NCI-H446 (cell line): ENCODE data around the gene C7.
A peak's percentile ranks its signal among the peaks of the same experiment; 100 is the strongest.
"Not testable (repeated sequence)": the region's sequence is repeated elsewhere in the genome, so short reads cannot be mapped to it uniquely, and the experiment has no call there.

ENCODE experiments used
- DNase-seq, 2 experiments: peaks; one replicate each; lab custom pipeline; 2025; lab: John Stamatoyannopoulos, UW

The C7 gene

DNA sequence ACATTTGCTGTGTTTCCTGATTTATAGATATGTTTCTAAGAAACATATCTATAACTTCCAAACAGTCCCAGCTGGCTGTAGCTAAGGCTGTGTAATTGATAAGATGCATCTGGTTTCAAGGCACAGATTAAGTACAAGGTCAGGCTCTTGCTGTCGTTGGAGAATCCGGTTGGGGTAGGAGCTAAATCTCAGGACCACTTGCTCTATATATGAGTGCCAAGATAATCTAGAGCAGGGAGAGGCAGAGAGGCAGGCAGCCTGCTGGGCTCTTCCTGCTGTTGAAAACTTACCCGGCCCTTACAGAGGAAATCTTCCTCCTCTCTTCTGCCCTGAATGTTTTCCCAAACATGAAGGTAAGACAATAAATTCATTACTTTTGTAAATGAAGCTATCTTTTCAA is at the start of gene C7:
Gene C7 (plus strand): TSS at position 234 of the 400 bp plus-strand sequence. CDS start 114 bp downstream, at position 348.
- no peak for DNase-seq

- DNase-seq = no peak
Observed at GRCh38 chr5:40860711-40861110, 48.6 kb upstream of the C7 start.

DNA sequence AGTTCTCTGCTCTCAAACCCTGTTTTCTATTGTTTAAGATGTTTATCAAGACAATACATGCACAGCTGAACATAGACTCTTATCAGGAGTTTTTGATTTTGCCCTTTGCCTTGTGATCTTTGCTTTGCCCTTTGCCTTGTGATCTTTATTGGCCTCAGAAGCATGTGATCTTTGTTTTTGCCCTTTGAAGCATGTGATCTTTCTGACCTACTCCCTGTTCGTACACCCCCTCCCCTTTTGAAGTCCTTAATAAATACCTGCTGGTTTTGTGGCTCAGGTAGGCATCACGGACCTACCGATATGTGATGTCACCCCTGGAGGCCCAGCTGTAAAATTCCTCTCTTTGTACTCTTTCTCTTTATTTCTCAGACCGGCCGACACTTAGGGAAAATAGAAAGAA is 44.3 kb upstream of the C7 start:
- not testable (repeated sequence) for DNase-seq

DNA sequence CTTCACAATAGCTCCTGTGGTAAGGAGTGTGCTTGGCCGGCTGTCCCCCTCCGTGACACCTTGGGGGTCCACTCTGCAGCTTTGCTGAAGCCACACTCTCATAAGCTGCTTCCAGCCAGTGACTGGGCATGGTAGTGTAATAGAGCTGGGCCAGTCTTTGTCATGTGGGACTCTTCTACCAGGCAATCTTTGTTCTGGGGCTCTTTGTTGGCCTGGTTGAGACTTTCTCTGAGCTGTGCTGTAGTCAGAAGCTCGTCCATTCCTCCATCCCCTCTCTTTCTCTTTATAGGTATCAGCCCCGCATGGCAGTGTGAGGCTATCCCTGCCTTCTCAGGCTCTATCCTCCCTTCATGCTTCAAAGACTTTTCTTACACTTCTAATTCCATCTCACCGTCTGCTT is 42.5 kb upstream of the C7 start:
- DNase-seq = no peak

- DNase-seq = no peak
Observed at GRCh38 chr5:40869384-40869783, 39.9 kb upstream of the C7 start.

GRCh38 chr5:40871177-40871576 is 38.1 kb upstream of the C7 start:
- no peak for DNase-seq

- not testable (repeated sequence) for DNase-seq
Observed at GRCh38 chr5:40872253-40872652, 37.0 kb upstream of the C7 start.

GRCh38 chr5:40873286-40873880 is 35.9 kb upstream of the C7 start:
- DNase-seq = no peak

- no peak for DNase-seq
Observed at GRCh38 chr5:40875958-40876357, 33.3 kb upstream of the C7 start.

DNA sequence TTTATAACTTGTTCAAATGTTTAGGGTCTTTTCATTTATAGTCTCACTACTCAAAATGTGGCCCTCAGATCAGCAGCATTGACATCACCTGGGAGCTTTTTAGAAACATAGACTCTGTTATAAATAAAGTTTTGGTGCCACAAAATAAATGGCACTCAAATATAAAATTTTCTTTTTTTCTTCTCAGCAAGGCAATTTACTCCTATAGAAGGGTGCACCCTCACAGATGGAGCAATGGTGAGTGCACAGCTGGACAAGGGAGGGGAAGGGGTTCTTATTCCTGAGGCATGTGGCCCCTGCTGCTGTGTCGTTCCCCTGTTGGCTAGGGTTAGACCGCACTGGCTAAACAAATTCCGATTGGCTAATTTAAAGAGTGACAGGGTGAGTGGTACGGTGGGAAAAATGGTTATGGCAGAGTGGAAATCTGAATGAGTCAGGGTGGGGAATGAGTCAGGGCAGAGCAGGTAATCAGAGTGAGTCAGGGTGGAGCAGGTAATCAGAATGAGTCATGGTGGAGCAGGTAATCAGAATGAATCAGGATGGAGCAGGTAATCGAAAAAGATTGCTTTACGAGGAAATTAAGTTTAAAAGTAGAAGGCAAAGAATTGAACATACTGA is 31.8 kb upstream of the C7 start:
- DNase-seq = no peak

DNA sequence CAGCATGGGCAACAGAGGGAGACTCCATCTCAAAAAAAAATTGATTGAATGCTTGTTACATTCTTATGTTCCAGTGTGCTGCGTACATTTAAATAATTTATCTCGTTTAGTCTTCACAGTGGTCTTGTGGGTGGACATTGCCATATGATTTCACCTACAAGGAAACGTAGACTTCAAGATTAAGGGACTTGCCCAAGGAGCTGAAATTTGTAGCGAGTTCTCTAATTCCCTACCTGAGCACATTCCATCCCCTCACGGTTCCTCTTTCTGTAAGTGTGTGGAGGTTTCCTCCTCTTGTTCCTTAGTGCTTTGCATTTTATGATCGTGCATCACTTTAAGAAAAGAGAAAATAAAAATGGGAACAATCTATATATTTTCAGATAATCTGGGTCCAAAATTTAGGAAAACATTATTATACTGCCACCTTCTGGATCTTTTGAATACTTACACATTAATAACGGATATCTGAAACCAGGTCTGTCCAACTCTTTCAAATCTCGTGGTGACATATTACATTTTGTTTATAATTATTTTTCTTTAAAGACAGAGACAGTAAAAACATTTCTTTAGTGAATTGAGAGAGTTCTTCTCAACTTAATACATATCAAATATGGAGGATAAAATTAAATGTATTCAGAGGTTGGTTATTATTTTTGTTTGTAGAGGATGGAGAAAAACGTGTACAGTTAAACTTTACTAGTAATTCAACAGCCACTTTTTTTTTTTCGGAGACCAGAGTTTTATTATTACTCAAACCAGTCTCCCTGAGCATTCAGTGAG is 29.9 kb upstream of the C7 start:
- peak; percentile 9 to 68 for DNase-seq

- DNase-seq = no peak
Observed at GRCh38 chr5:40882291-40882690, 27.0 kb upstream of the C7 start.

DNA sequence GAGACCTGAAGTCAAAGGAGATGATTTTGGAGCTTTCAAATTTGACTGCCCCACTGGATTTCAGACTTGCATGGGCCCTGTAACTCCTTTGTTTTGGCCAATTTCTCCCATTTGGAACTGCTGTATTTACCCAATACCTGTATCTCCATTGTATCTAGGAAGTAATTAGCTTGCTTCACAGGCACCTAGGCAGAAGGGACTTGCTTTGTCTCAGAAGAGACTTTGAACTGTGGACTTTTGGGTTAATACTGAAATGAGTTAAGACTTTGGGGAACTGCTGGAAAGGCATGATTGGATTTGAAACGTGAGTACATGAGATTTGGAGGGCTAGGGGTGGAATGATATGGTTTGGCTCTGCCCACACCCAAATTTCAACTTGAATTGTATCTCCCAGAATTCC is 26.2 kb upstream of the C7 start:
- not testable (repeated sequence) for DNase-seq

GRCh38 chr5:40895440-40896425 is 13.6 kb upstream of the C7 start:
- not testable (repeated sequence) for DNase-seq

GRCh38 chr5:40904205-40904993 is 4.9 kb upstream of the C7 start:
- peak; percentile 73 to 90 for DNase-seq

GRCh38 chr5:40904994-40905306 is 4.3 kb upstream of the C7 start:
- no peak for DNase-seq

- DNase-seq = no peak
Observed at GRCh38 chr5:40906351-40906751, 2.9 kb upstream of the C7 start.

- no peak for DNase-seq
Observed at GRCh38 chr5:40909723-40910122, 426 bp downstream of the C7 start.

GRCh38 chr5:40911266-40911665 is 2.0 kb downstream of the C7 start:
- no peak for DNase-seq

GRCh38 chr5:40914835-40915234 is 5.5 kb downstream of the C7 start:
- DNase-seq = no peak

- no peak for DNase-seq
Observed at GRCh38 chr5:40915341-40915926, 6.1 kb downstream of the C7 start.
